ENCODE measurements around the gene NDUFB4. TPM values are rescaled to one million over a fixed set of nuclear protein-coding genes. Genes with fewer than 3 reads are reported as not detected.
"Not testable (repeated sequence)": the region's sequence is repeated elsewhere in the genome, so short reads cannot be mapped to it uniquely, and the experiment has no call there.

The NDUFB4 gene
- polyA plus RNA-seq, 4 donors, result 136 to 218 (median 200) TPM

DNA sequence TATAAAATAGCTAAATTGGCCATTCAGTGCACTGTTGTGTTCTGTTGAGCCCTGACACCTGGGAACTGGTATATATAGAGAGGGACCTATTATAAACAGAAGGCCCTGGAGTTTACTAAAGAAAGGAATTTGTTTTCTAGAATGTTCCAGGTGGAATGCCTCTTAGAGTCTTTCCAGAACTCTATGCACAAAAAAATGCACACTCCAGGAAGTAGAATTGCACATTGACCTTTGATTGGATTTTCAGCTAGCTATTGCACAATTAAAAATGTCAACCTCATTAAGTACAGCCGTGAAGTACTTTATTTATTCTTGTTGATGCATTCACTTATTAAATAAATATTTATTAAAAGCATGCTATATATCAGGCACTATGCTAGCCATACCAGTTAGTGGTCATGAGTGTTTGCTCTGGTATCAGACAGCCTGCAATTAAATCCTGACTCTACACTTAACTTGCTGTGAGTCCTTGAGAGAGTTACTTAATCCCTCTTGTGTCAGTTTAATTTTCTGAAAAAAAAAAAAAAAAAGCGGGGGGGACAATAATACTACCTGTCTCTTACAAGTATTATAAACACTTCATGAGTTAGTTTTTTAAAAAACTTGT, 40.8 kb downstream of the NDUFB4 start:
- no peak for DNase-seq (ENCODE audit: low read depth in 4 of 4, low spot score in 3 of 4)

DNA sequence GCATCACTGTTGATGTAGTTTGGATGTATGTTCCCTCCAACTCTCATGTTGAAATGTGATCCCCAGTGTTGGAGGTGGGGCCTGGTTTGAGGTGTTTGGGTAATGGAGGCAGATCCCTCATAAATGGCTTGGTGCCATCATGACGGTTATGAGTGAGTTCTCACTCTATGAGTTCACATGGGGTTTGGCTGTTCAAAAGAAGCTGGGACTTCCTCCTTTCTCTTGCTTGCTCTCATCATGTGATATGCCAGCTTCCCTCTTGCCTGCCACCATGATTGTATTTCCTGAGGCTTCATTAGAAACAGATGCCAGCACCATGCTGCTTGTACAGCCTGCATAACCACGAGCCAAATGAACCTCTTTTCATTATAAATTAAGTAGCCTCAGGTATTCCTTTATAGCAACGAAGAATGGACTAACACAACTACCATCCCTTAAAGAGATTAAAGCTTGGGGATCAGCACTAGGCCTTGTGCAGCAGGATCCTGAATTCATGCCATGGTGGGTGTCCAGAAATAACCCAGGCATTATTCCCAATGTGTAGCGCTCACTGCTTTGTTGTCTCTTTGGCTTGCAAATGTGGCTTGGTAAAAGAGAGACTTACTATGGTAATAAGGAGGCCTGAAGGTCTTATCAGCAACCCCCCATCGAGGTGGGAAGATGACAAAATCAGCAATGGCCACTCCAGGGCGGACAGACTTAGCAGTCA, 41.9 kb downstream of the NDUFB4 start:
- no peak for DNase-seq (ENCODE audit: low read depth in 4 of 4, low spot score in 3 of 4)

DNA sequence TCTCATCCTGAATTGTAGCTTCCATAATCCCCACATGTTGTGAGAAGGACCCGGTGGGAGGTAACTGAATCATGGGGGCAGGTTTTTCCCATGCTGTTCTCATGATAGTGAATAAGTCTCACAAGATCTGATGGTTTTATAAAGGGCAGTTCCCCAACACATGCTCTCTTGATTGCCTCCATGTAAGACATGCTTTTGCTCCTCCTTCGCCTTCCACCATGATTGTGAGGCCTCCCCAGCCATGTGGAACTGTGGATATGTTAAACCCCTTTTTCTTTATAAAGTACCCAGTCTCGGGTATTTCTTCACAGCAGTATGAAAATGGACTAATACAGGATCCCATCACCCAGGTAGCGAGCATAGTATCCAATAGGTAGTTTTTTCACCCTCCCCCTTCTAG, 42.7 kb downstream of the NDUFB4 start:
- DNase-seq (ENCODE audit: low read depth in 4 of 4, low spot score in 3 of 4), result not testable (repeated sequence)

DNA sequence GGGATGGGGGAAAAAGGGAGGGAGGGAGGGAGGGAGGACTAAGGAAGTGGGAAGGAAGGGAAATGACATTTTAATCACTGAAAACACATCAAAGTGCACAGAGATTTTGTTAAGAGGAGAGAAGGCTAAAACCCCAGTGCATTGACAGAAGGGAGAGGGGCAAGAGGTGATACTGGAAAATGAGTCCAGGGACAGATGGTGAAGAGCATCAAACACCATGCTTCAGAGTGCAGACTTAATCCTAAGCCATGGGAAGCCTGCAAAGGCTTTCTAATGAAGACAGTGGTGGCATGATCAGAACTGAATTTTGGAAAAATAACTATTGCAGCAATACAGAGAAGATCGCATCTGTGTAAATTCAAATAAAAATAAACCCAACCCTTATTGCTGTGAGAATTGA, 44.1 kb downstream of the NDUFB4 start:
- DNase-seq (ENCODE audit: low read depth in 4 of 4, low spot score in 3 of 4), result no peak

DNA sequence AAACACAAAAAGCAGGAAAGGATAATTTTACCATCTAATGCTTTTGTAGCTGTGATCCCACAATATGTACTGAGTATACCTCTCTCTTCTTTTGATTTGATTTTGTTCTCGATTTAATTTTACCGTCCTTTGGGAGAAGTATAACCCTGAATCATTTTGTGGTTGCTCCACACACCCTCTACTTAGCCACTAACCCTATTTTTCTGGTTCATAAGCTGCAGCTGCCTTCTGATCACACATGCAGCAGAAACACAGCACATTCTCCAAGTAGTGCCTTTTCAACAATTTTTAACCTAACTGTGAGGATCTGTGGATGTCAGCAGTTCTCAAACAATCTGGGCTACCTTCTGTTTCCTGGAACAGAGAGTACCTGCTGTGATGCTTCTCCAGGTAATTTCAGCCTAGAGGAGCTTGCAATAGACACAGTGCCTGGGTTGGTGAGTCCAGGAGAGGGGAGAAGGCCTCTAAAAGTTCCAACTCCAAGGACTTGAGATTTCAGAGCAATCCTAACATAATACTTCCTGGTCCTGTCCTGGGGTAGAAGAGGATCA, 45.6 kb downstream of the NDUFB4 start:
- DNase-seq (ENCODE audit: low read depth in 4 of 4, low spot score in 3 of 4), result no peak

DNA sequence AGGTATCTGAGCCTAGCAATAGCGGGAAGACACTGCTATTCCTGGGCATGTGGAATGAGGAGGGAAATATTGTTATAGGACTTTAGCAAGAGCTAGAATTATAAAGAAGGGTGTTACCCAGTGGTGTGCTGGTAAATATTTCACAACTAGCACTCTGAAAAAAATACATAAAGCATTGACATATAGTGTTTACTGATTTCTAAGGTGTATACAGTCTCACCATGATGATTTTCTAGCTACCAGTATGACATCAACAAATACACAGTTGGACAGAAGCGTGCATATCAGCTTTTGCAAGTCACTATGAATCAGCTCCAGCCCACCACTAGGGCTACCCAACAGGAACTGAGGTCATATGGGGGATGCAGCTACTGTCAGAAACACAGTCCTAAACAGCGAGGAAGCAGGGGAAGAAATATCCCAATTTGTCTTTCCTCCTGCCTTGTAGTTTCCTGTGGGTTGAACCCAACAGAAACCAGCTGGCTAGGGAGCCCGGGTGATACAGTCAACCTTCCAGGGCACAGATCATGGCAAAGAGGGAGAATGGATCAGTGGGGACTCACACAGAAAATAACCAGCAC, 46.3 kb downstream of the NDUFB4 start:
- DNase-seq (ENCODE audit: low read depth in 4 of 4, low spot score in 3 of 4), result no peak

DNA sequence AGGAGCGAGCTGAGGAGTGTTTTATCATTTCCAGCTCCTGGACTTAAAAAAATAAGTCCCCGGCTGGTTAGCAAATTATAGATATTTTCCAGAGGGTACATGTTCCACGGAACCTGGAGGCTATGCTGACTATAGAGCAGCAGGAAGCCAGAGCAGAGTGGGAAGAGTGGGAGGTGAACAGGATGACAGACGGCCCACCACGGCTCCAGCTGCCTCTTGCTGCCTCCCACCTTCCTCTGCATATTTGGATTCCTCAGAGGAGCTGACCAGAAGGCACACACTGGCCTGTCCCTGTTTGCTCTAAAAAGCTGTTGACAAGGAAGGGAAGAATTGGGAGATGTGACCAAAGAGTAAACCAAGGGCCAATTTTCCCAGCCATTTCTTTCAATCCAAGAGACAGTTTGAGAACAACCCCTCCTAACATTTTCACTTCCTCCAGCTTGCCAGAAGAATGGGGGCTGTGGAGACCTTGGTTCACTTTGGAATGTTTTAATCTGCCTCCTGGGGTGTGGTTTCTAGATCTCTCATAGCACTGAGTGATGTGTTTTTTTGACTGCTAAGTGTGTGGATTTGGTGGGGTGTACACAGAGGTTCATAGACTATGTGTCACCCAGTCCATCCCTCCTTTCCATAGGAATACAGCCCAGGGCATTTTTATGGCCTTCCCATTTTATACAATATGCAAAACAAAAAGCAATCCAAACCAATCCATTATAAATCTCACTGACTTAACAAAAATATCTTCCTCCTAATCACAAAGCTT, 49.1 kb downstream of the NDUFB4 start:
- DNase-seq (ENCODE audit: low read depth in 4 of 4, low spot score in 3 of 4), result peak in 1 of 4 donors; percentile 2

DNA sequence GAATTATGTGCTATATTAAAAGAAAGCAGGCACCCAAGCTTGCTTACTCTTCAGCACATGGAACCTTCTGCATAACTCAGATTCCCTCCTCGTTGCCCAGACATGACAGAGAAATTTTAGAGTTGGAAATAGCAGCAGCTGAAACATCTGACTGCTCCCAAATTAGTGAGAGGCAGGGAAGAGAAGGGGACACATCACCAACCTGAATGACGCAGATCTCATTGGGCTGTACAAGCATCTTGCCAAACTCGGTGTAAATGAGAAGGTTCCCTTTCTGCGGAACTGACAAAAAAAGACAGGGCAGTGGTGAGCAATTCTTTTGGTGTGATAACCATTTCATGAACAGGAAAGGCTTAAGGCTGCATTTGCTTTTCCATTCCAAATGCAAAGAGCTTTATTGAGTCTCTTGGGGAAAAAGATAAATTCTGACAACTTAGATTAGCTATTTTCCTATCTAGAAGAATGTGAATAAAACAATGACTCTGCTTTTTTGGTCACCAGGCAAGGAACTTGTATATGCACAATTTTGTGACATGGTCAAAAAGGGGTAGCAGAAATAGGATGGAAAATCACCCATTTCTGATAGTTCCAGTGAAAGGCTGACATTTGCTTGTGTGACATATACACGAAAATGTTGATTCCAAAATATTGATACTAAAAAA, 50.8 kb downstream of the NDUFB4 start:
- no peak for DNase-seq (ENCODE audit: low read depth in 4 of 4, low spot score in 3 of 4)

DNA sequence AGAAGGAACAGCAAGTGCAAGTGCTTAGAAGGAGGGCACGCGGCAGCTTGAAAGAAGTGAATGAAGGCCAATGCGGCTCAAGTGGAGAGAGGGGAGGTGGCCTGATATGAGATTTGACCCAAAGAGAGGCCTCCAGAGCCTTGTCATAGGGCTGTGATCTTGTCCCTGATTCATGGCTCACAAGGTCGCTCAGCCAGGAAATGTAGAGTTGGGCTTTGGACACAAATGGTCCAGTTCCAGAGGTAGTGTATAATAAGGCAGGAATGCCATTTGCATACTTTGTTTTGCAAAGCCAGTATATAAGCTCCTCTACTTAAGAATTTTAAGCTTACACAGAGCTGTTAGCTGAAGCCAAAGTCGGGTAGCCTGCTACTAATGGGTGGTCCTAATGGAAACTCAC, 52.2 kb downstream of the NDUFB4 start:
- DNase-seq (ENCODE audit: low read depth in 4 of 4, low spot score in 3 of 4), result no peak

DNA sequence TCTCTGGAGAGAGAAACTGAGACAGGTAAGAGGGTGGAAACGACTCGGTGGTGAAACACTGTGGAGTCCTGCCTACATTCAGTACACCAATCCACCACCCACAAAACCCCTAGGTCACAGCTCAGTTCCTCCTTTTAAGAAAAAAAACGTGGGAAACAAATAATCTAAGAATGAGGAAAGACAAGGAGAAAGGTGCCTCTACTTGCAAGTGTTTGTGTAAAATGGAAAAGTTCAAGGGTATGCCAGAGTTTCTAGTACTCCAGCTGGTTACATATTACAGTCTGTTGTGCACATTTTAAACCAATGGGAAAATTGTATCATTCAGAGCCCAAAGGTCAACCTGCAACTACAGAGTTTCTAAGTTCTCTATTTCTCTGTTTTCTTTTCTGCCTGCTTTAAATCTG, 53.7 kb downstream of the NDUFB4 start:
- DNase-seq (ENCODE audit: low read depth in 4 of 4, low spot score in 3 of 4), result no peak

DNA sequence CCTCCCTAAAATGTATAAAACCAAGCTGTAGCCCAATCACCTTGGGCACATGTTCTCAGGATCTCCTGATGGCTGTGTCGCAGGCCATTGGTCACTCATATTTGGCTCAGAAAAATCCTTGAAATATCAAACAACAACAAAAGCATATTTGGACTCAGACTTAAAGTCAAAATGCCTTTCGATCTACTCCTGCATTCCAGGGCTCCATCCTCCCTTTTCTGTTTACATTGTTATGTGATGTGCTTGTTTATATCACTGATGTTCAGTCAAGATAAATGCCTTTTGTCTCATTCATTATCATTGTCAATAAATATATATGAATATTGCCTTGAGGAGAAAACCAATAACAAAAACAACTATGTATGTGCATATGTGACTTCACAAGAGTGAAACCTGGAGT, 54.2 kb downstream of the NDUFB4 start:
- DNase-seq (ENCODE audit: low read depth in 4 of 4, low spot score in 3 of 4), result no peak

Other genes starting within 250 kb of the NDUFB4 start
- 10 to 100 TPM; 32.5 to 37.4 (median 36.6) TPM for gene LRRC58, start 247.0 kb upstream of the NDUFB4 start, polyA plus RNA-seq (ENCODE audit: insufficient read length in 4 of 4)
- gene FSTL1, start 145.3 kb upstream of the NDUFB4 start, polyA plus RNA-seq (ENCODE audit: insufficient read length in 4 of 4), result 1,000 to 10,000 TPM in 1 of 4 donors, 100 to 1,000 TPM in 3; 432 to 1,602 (median 601) TPM
- 10 to 100 TPM in 3 of 4 donors, 1 to 10 TPM in 1; 1.6 to 80.2 (median 67.3) TPM for gene HGD, start 85.9 kb downstream of the NDUFB4 start, polyA plus RNA-seq (ENCODE audit: insufficient read length in 4 of 4)
- gene RABL3, start 146.2 kb downstream of the NDUFB4 start, polyA plus RNA-seq (ENCODE audit: insufficient read length in 4 of 4), result 10 to 100 TPM; 28.0 to 35.5 (median 34.3) TPM
- 10 to 100 TPM; 12.8 to 15.8 (median 14.9) TPM for gene GTF2E1, start 146.4 kb downstream of the NDUFB4 start, polyA plus RNA-seq (ENCODE audit: insufficient read length in 4 of 4)

Data from left renal pelvis (tissue), 4 donors.